Ishikawa (cell line): Measurements from ENCODE around the gene CGGBP1.

Source experiments
- CEBPB ChIP-seq: IDR thresholded peaks from 2 replicates; pipeline ENCODE4 v1.6.1; 2012
- CREB1 ChIP-seq: IDR thresholded peaks from 2 replicates; pipeline ENCODE4 v1.6.1; 2012; ENCODE audit warnings: low read depth
- EGR1 ChIP-seq: IDR thresholded peaks from 2 replicates; pipeline ENCODE4 v1.6.1; 2012
- EP300 ChIP-seq: IDR thresholded peaks from 2 replicates; pipeline ENCODE4 v1.6.1; 2012; ENCODE audit warnings: borderline replicate concordance
- FOXM1 ChIP-seq: IDR thresholded peaks from 2 replicates; pipeline ENCODE4 v1.6.1; 2012; ENCODE audit warnings: low read depth, borderline replicate concordance
- NFIC ChIP-seq: IDR thresholded peaks from 2 replicates; pipeline ENCODE4 v1.6.1; 2012
- RAD21 ChIP-seq: IDR thresholded peaks from 2 replicates; pipeline ENCODE4 v1.6.1; 2012; ENCODE audit warnings: low read depth
- TAF1 ChIP-seq: IDR thresholded peaks from 2 replicates; pipeline ENCODE4 v1.6.1; 2012; ENCODE audit warnings: low read depth, mild to moderate bottlenecking
- TCF12 ChIP-seq: IDR thresholded peaks from 2 replicates; pipeline ENCODE4 v1.6.1; 2012; ENCODE audit warnings: low read depth
- TEAD4 ChIP-seq: IDR thresholded peaks from 2 replicates; pipeline ENCODE4 v1.6.1; 2012
- YY1 ChIP-seq: IDR thresholded peaks from 2 replicates; pipeline ENCODE4 v1.6.1; 2012; ENCODE audit warnings: low read depth
- ZBTB7A ChIP-seq: IDR thresholded peaks from 2 replicates; pipeline ENCODE4 v1.6.1; 2012; ENCODE audit warnings: low read depth
- TF ChIP-seq, protein P1 (sequence below): IDR thresholded peaks from 2 replicates; pipeline ENCODE4 v1.6.1; 2012
- TF ChIP-seq, protein P2 (sequence below): IDR thresholded peaks from 2 replicates; pipeline ENCODE4 v1.6.1; 2012; ENCODE audit warnings: low read depth, mild to moderate bottlenecking
- TF ChIP-seq, protein P3 (sequence below): IDR thresholded peaks from 2 replicates; pipeline ENCODE4 v1.6.1; 2012

The CGGBP1 gene

DNA sequence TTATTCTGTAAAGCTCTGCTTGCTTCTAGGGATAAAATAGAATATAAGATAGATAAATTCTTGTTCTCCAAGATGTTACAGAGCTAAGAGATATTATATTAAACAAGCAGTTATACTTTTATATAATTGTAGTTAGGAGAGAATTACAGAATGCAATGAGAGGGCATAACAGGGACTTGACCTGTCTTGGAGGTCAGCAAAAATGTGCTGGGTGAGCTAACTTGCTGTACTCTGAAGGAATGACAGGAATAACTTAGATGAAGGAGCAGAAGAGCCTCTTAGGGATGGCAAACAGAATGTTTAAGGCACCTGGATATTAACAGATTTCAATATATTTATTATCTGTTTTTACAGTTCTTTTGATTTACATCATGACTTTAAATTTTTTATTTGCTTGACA lies 33.5 kb upstream of the CGGBP1 start:
- TF ChIP-seq EGR1, result no peak
- TF ChIP-seq TAF1, result no peak
- TF ChIP-seq EP300, result no peak
- TF ChIP-seq YY1, result no peak
- no peak for TF ChIP-seq FOXM1
- TF ChIP-seq CEBPB, result no peak
- TF ChIP-seq, protein P1, sequence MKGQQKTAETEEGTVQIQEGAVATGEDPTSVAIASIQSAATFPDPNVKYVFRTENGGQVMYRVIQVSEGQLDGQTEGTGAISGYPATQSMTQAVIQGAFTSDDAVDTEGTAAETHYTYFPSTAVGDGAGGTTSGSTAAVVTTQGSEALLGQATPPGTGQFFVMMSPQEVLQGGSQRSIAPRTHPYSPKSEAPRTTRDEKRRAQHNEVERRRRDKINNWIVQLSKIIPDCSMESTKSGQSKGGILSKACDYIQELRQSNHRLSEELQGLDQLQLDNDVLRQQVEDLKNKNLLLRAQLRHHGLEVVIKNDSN, result no peak
- no peak for TF ChIP-seq ZBTB7A
- TF ChIP-seq, protein P2, sequence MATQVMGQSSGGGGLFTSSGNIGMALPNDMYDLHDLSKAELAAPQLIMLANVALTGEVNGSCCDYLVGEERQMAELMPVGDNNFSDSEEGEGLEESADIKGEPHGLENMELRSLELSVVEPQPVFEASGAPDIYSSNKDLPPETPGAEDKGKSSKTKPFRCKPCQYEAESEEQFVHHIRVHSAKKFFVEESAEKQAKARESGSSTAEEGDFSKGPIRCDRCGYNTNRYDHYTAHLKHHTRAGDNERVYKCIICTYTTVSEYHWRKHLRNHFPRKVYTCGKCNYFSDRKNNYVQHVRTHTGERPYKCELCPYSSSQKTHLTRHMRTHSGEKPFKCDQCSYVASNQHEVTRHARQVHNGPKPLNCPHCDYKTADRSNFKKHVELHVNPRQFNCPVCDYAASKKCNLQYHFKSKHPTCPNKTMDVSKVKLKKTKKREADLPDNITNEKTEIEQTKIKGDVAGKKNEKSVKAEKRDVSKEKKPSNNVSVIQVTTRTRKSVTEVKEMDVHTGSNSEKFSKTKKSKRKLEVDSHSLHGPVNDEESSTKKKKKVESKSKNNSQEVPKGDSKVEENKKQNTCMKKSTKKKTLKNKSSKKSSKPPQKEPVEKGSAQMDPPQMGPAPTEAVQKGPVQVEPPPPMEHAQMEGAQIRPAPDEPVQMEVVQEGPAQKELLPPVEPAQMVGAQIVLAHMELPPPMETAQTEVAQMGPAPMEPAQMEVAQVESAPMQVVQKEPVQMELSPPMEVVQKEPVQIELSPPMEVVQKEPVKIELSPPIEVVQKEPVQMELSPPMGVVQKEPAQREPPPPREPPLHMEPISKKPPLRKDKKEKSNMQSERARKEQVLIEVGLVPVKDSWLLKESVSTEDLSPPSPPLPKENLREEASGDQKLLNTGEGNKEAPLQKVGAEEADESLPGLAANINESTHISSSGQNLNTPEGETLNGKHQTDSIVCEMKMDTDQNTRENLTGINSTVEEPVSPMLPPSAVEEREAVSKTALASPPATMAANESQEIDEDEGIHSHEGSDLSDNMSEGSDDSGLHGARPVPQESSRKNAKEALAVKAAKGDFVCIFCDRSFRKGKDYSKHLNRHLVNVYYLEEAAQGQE, result no peak
- no peak for TF ChIP-seq TCF12
- no peak for TF ChIP-seq NFIC
- TF ChIP-seq, protein P3, sequence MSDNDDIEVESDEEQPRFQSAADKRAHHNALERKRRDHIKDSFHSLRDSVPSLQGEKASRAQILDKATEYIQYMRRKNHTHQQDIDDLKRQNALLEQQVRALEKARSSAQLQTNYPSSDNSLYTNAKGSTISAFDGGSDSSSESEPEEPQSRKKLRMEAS, result no peak
- no peak for TF ChIP-seq TEAD4
- TF ChIP-seq CREB1, result no peak
- TF ChIP-seq RAD21, result no peak

DNA sequence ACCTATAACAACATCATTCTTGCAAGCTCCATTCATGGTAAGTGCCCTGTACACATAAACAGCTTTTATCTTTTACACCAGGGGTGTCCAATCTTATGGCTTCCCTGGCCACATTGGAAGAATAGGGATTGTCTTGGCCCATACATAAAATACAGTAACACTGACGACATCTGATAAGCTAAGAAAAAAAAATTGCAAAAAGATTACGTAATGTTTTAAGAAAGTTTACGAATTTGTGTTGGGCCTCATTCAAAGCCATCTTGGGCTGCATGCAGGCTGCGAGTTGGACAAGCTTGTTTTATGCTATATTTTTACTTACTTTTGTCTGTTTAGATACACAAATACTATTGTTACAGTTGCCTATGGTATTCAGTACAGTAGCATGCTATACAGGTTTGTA lies 31.9 kb upstream of the CGGBP1 start:
- TF ChIP-seq CREB1 (no peak), RAD21 (no peak), TEAD4 (no peak), EGR1 (no peak), ZBTB7A (no peak), CEBPB (no peak), EP300 (no peak), TCF12 (no peak), TAF1 (no peak), FOXM1 (no peak), YY1 (no peak), NFIC (no peak)
- TF ChIP-seq, protein P2, result no peak
- TF ChIP-seq, protein P1, result no peak
- TF ChIP-seq, protein P3, result no peak

DNA sequence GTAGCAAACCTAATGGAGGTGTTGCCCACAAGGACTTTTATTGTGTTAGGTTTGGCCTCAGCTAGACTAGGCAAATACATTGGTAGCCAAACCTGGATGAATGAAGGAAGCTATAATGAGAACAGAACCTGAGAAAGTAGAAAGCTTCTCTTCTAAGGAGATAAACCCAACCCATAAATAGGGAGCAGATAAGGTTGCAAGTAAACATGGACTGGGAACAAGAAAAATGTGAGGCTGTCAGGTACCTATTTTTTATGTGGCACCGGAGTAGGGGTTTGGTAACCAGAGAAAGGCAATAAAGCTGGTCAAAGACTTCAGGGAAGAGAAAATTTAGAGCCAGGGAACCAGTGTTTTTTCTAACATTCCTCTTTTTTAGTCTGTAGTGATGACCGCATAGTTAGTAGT lies 25.3 kb upstream of the CGGBP1 start:
- TF ChIP-seq CEBPB, result no peak
- TF ChIP-seq RAD21, result no peak
- no peak for TF ChIP-seq NFIC
- TF ChIP-seq CREB1, result no peak
- TF ChIP-seq TAF1, result no peak
- no peak for TF ChIP-seq TEAD4
- no peak for TF ChIP-seq TCF12
- TF ChIP-seq ZBTB7A, result no peak
- no peak for TF ChIP-seq EGR1
- TF ChIP-seq YY1, result no peak
- TF ChIP-seq FOXM1, result no peak
- TF ChIP-seq, protein P1, result no peak
- TF ChIP-seq EP300, result no peak
- TF ChIP-seq, protein P3, result no peak
- TF ChIP-seq, protein P2, result no peak

DNA sequence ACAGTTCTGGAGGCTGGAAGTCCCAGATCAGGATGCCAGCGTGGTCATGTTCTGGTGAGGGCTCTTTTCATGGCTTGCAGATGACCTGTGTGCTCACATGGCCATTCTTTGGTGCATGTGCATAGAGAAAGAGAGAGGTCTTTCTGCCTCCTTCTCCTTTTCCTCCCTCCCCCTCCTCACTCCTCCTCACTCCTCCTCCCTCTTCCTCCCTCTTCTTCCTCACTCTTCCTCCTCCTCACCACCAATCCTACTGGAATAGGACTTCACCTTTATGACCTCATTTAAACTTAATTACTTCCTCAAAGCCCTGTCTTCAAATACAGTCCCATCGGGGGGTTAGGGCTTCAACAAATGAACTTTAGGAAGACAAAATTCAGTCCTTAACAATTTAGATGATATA lies 24.0 kb upstream of the CGGBP1 start:
- TF ChIP-seq CREB1, result no peak
- no peak for TF ChIP-seq RAD21
- no peak for TF ChIP-seq YY1
- TF ChIP-seq TCF12, result no peak
